ENCODE measurements around the gene OR6J1. TPM values are rescaled to one million over a fixed set of nuclear protein-coding genes. Genes with fewer than 3 reads are reported as not detected.

The OR6J1 gene
- total and polyA plus RNA-seq, 2 of the 8 experiments (the other 6 are each of a cell fraction or from before 2014, with no cell fraction given) = not detected

DNA sequence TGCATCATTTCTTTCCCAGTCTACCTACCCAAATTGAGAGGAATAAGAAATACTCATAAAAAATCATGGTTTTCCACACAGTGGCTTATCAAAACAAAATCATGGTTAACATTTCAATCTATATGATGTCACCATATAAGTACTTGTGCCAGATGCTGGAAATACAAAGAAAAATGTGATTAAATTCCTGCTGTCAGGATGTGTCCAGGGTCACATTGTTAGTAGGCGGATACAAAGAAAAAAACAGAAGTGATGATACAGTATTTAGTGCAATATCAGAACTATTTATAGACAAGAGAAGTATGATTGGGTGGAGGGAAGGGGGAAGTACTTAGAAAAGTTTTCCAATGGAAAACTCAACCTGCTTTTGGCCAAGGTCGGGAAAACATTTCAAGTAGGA, 47.0 kb upstream of the OR6J1 start:
- Histone ChIP-seq H3K14ac (ENCODE audit: insufficient read length) (no peak overlapping the region), H2BK15ac (ENCODE audit: low read length) (no peak overlapping the region), H3K18ac (ENCODE audit: extremely low read depth, low read length) (no peak overlapping the region), H2AFZ (ENCODE audit: low read length) (no peak overlapping the region), H3K79me2 (ENCODE audit: control insufficient read depth in 1 of 2, insufficient read depth in 2 of 2, low read length in 2 of 2) (no peaks in the 10 kb centered on the region), H3K23ac (ENCODE audit: insufficient read length) (no peak overlapping the region), H2AK5ac (ENCODE audit: low read depth, low read length) (no peak overlapping the region), H2BK120ac (replicated peaks; ENCODE audit: low read depth, low read length) (no peak overlapping the region), H3K4ac (replicated peaks; ENCODE audit: insufficient read length, low read depth, low read length) (no peak overlapping the region), H4K91ac (replicated peaks; ENCODE audit: insufficient read length, low read length) (no peak overlapping the region), H3K79me1 (ENCODE audit: low read depth, low read length) (no peaks in the 10 kb centered on the region), H3K27me3 (replicated peaks in 1 of 4; ENCODE audit: control insufficient read depth in 3 of 4, extremely low read depth in 1 of 4, insufficient read depth in 3 of 4, low read length in 3 of 4) (peaks cover 0 to 1% (median 0%) of the 10 kb centered on the region in 4 experiments; a peak in 1 of 7 replicates), H2BK5ac (ENCODE audit: low read depth, low read length) (no peak overlapping the region), H4K8ac (ENCODE audit: extremely low read depth, insufficient read depth, low read length) (no peak overlapping the region), H2BK20ac (ENCODE audit: low read length) (no peak overlapping the region), H2BK12ac (ENCODE audit: low read depth, low read length) (no peak overlapping the region), H4K5ac (ENCODE audit: insufficient read length, low read depth, low read length) (no peak overlapping the region), H4K20me1 (replicated peaks in 1 of 2; ENCODE audit: control insufficient read depth in 1 of 2, insufficient read depth in 2 of 2, low read length in 2 of 2) (no peaks in the 10 kb centered on the region), H3K27ac (ENCODE audit: low read depth, low read length) (no peak overlapping the region), H3K4me2 (ENCODE audit: insufficient read depth in 1 of 2, low read depth in 2 of 2, low read length in 2 of 2) (no peak overlapping the region), H3K4me1 (replicated peaks in 1 of 4; ENCODE audit: control insufficient read depth in 3 of 4, insufficient read depth in 4 of 4, low read length in 3 of 4) (0 out of 7 replicates have a peak, but pooled peaks cover 0 to 2% (median 0%) of the 10 kb centered on the region in 4 experiments), H3K4me3 (ENCODE audit: extremely low read depth in 1 of 4, insufficient read depth in 2 of 4, low read depth in 3 of 4, low read length in 4 of 4) (no peak overlapping the region), H3K9me3 (ENCODE audit: insufficient read depth in 2 of 2, low read depth in 1 of 2, low read length in 1 of 2) (no peaks in the 10 kb centered on the region), H3K23me2 (ENCODE audit: low read depth, low read length) (no peaks in the 10 kb centered on the region), H3K9ac (replicated peaks in 1 of 4; ENCODE audit: extremely low read depth in 1 of 4, low read depth in 3 of 4, low read length in 3 of 4) (no peak overlapping the region), H3K56ac (replicated peaks; ENCODE audit: insufficient read length, low read depth, low read length) (no peak overlapping the region), H3K36me3 (ENCODE audit: control insufficient read depth in 2 of 4, insufficient read depth in 4 of 4, low read length in 3 of 4) (no peaks in the 10 kb centered on the region)
- ChIA-PET POLR2A (ENCODE audit: partially characterized antibody) (no interaction called here), CTCF (ENCODE audit: partially characterized antibody) (interaction anchor here (1.1 kb wide), 1 partner anchor 33 kb away, joined by 3 read pairs; no protein-coding TSS in a partner anchor)
- FAIRE-seq (no peak), DNase-seq (ENCODE audit: low read depth in 1 of 2, low spot score in 2 of 2) (no peak)
- 84% methylated on average over 2 of the region's 2 CpGs; no CpG with 5 or more reads in 1 of the 2 experiments for WGBS, 2 experiments (ENCODE audit: extremely low coverage in 1 of 2, insufficient coverage in 1 of 2, insufficient read length in 1 of 2, insufficient replicate concordance in 2 of 2, low coverage in 1 of 2, low lambda C conversion rate in 2 of 2, missing lambda C conversion rate in 1 of 2)
- TF ChIP-seq POU5F1 (IDR thresholded peaks at IDR 0.05; ENCODE audit: low read depth, low read length) (no peak), EGR1 (IDR thresholded peaks at IDR 0.05; ENCODE audit: borderline replicate concordance, low read depth, low read length) (no peak), RNF2 (IDR thresholded peaks at IDR 0.05; ENCODE audit: borderline replicate concordance, low read depth, low read length, missing control alignments, poor library complexity, severe bottlenecking) (no peak), CBX5 (IDR thresholded peaks at IDR 0.05; ENCODE audit: low read depth, low read length) (no peak), MAFK (IDR thresholded peaks at IDR 0.05; ENCODE audit: low read depth, low read length) (no peak), NRF1 (IDR thresholded peaks at IDR 0.05; ENCODE audit: low read depth, low read length) (no peak), SUZ12 (IDR thresholded peaks at IDR 0.05; ENCODE audit: low read length) (no peak), POLR2A (IDR thresholded peaks at IDR 0.05; ENCODE audit: control extremely low read depth in 1 of 2, low read depth in 2 of 2, low read length in 2 of 2) (no peak), RXRA (IDR thresholded peaks at IDR 0.05; ENCODE audit: insufficient read depth, low read depth, low read length) (no peak), CBX8 (IDR thresholded peaks at IDR 0.05; ENCODE audit: borderline replicate concordance, low read depth, low read length) (no peak), SP2 (IDR thresholded peaks at IDR 0.05; ENCODE audit: low read length) (no peak)
- TF ChIP-seq, protein P1, sequence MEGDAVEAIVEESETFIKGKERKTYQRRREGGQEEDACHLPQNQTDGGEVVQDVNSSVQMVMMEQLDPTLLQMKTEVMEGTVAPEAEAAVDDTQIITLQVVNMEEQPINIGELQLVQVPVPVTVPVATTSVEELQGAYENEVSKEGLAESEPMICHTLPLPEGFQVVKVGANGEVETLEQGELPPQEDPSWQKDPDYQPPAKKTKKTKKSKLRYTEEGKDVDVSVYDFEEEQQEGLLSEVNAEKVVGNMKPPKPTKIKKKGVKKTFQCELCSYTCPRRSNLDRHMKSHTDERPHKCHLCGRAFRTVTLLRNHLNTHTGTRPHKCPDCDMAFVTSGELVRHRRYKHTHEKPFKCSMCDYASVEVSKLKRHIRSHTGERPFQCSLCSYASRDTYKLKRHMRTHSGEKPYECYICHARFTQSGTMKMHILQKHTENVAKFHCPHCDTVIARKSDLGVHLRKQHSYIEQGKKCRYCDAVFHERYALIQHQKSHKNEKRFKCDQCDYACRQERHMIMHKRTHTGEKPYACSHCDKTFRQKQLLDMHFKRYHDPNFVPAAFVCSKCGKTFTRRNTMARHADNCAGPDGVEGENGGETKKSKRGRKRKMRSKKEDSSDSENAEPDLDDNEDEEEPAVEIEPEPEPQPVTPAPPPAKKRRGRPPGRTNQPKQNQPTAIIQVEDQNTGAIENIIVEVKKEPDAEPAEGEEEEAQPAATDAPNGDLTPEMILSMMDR (IDR thresholded peaks at IDR 0.05; ENCODE audit: control extremely low read depth in 1 of 3, insufficient read depth in 1 of 3, low read depth in 1 of 3, low read length in 3 of 3) = no peak
